HUES48 (cell line): ENCODE results near the gene MED23.
A peak's percentile ranks its signal among the peaks of the same experiment; 100 is the strongest.

ENCODE experiments used
- H3K27ac ChIP-seq: one replicate; pipeline ENCODE4 v1.7.0; 2013; ENCODE audit warnings: low read depth, low read length, inconsistent platforms
- H3K27me3 ChIP-seq: 2 replicates; pipeline ENCODE4 v1.6.1; 2013; ENCODE audit warnings: mild to moderate bottlenecking, low read length; ENCODE audit not compliant: control insufficient read depth, insufficient read depth
- H3K36me3 ChIP-seq: 2 replicates; pipeline ENCODE4 v1.6.1; 2013; ENCODE audit warnings: low read length; ENCODE audit not compliant: control insufficient read depth, insufficient read depth
- H3K4me1 ChIP-seq: 2 replicates; pipeline ENCODE4 v1.6.1; 2013; ENCODE audit warnings: mild to moderate bottlenecking, low read length; ENCODE audit not compliant: control insufficient read depth, insufficient read depth
- H3K4me3 ChIP-seq: 2 replicates; pipeline ENCODE4 v1.5.1; 2013; ENCODE audit warnings: mild to moderate bottlenecking, low read depth, low read length
- H3K9ac ChIP-seq: 2 replicates; pipeline ENCODE4 v1.6.1; 2013; ENCODE audit warnings: mild to moderate bottlenecking, low read depth, low read length, moderate library complexity
- H3K9me3 ChIP-seq: 2 replicates; pipeline ENCODE4 v1.6.1; 2013; ENCODE audit warnings: low read length; ENCODE audit not compliant: control insufficient read depth, insufficient read depth

MED23 gene

DNA sequence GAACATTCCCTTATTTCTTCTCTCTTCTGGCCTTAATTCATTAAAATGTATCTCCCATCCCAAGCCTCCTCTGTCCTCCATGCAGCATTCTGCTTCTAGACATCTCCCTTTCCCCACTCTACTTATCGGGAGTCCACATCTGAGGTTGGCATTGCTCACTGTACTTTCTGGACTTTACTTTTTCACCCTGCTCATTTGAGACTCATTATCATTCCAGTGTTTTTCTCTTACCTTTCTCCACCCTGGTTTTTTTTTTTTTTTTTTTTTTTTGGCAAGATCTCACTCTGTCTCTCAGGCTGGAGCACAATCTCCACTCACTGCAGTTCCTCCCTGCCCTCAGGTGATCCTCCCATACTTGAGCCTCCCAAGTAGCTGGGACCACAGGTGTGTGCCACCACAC is 13.5 kb upstream of the MED23 start:
- Histone ChIP-seq H3K4me3 (no peak overlapping the region), H3K9me3 (no peaks in the 10 kb centered on the region), H3K4me1 (no peaks in the 10 kb centered on the region), H3K9ac (no peak overlapping the region), H3K36me3 (no peaks in the 10 kb centered on the region), H3K27ac (no peak overlapping the region), H3K27me3 (no peaks in the 10 kb centered on the region)

DNA sequence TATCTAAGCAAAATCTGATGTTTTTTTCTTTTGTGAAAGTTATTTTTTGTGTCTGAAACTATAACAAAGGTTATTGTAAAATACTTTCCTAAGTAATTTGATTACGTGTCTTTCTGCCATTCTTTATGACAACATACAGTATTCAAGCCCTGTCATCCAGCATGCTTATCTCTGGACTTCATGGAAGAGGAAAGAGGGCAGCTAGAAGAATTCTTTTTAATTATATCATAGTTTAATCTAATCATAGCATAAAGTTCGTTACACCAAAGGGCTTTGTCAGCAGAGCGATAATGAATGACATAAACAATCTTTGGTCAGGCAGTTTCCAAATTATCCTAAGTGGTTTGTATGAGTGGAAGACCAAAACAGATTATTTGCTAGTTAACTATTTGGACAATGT is 12.5 kb upstream of the MED23 start:
- Histone ChIP-seq H3K27ac (no peak overlapping the region), H3K4me3 (no peak overlapping the region), H3K9me3 (no peaks in the 10 kb centered on the region), H3K9ac (no peak overlapping the region), H3K36me3 (no peaks in the 10 kb centered on the region), H3K27me3 (no peaks in the 10 kb centered on the region), H3K4me1 (no peaks in the 10 kb centered on the region)

DNA sequence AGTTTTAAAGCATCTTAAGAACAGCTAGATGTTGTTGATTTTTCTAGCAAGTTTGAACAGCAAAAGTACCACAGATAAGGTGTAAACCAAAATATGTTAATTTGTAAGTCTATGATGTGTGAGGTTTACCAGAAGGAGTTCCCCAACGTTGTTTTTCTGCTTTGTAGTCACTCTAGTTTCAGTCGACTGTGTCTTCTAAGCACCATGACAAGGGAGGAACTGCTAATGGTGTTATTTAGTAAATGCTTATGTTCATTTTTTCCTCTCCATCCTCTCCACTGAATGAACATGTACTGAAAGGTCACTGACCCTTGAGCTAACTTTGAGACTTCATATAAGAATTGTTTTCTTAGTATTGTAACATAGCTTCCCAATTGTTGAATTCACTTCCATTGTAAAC is 12.1 kb upstream of the MED23 start:
- H3K9me3 ChIP-seq: no peaks in the 10 kb centered on the region
- H3K36me3 ChIP-seq: no peaks in the 10 kb centered on the region
- no peaks in the 10 kb centered on the region for H3K4me1 ChIP-seq
- H3K27me3 ChIP-seq: no peaks in the 10 kb centered on the region
- H3K4me3 ChIP-seq: no peak overlapping the region
- no peak overlapping the region for H3K9ac ChIP-seq
- no peak overlapping the region for H3K27ac ChIP-seq

- H3K9ac ChIP-seq: no peak overlapping the region
- H3K9me3 ChIP-seq: no peaks in the 10 kb centered on the region
- H3K4me1 ChIP-seq: no peaks in the 10 kb centered on the region
- H3K36me3 ChIP-seq: no peaks in the 10 kb centered on the region
- H3K27ac ChIP-seq: no peak overlapping the region
- no peak overlapping the region for H3K4me3 ChIP-seq
- H3K27me3 ChIP-seq: no peaks in the 10 kb centered on the region
These were observed 10.0 kb upstream of the MED23 start for GRCh38 chr6:131638013-131638412.

GRCh38 chr6:131636880-131637792 is 9.1 kb upstream of the MED23 start, which contains the start of gene ENPP3:
TSS of gene ENPP3 (plus strand) at chr6:131637302. CDS start at chr6:131637385, 83 bp downstream.
- no peaks in the 10 kb centered on the region for H3K27me3 ChIP-seq
- no peaks in the 10 kb centered on the region for H3K4me1 ChIP-seq
- H3K4me3 ChIP-seq: no peak within 1 kb of the TSS
- H3K36me3 ChIP-seq: no peaks in the 10 kb centered on the region
- no peak within 1 kb of the TSS for H3K9ac ChIP-seq
- H3K27ac ChIP-seq: no peak within 1 kb of the TSS
- no peaks in the 10 kb centered on the region for H3K9me3 ChIP-seq

- Histone ChIP-seq H3K9me3 (no peaks in the 10 kb centered on the region), H3K9ac (no peak overlapping the region), H3K27ac (no peak overlapping the region), H3K4me3 (no peak overlapping the region), H3K36me3 (no peaks in the 10 kb centered on the region), H3K4me1 (no peaks in the 10 kb centered on the region), H3K27me3 (no peaks in the 10 kb centered on the region)
These were observed 7.6 kb upstream of the MED23 start for GRCh38 chr6:131635384-131636340.

DNA sequence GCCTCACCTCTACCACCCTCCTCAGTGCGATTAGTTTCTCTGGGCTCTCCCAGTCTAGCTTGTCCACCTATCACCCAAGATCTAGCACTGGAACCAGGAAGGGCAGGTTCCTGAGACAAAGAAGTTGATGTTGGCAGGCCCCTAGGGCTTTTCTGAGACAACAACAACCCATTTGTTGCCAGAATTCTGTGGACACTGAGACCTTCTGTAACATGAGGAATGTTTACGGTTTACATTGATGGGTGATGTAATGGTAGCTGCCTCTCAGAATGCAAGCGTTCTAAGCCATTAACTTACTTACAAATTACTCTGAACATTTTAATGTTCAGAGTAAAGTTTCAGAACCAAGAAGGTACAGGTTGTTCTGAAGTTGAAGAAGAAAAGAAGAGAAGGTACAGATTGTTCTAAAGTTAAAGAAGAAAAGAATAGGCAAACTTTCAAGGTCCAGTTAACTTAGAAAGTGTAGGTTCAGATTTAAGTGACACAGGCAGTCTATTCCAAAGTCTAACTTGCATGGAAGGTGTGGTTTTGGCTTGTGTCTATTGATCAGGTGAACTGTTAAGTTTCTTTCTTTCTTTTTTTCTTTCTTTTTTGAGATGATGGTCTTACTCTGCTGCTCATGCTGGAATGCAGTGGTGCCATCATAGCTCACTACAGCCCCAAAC is 3.7 kb upstream of the MED23 start:
- no peaks in the 10 kb centered on the region for H3K27me3 ChIP-seq
- no peak overlapping the region for H3K9ac ChIP-seq
- H3K9me3 ChIP-seq: no peaks in the 10 kb centered on the region
- no peak overlapping the region for H3K27ac ChIP-seq
- H3K4me3 ChIP-seq: no peak overlapping the region
- peaks cover 7% of the 10 kb centered on the region for H3K4me1 ChIP-seq
- no peaks in the 10 kb centered on the region for H3K36me3 ChIP-seq

GRCh38 chr6:131629651-131630050 is 1.6 kb upstream of the MED23 start:
- Histone ChIP-seq H3K27me3 (no peaks in the 10 kb centered on the region), H3K4me3 (no peak overlapping the region), H3K9me3 (no peaks in the 10 kb centered on the region), H3K27ac (no peak overlapping the region), H3K4me1 (peaks cover 7% of the 10 kb centered on the region), H3K36me3 (peaks cover 7% of the 10 kb centered on the region), H3K9ac (no peak overlapping the region)

- no peaks in the 10 kb centered on the region for H3K27me3 ChIP-seq
- no peak overlapping the region for H3K27ac ChIP-seq
- H3K4me3 ChIP-seq: peak overlapping the region; percentile 15; the same call in 1 of the 2 replicates
- H3K9ac ChIP-seq: no peak overlapping the region
- no peaks in the 10 kb centered on the region for H3K9me3 ChIP-seq
- peaks cover 7% of the 10 kb centered on the region for H3K4me1 ChIP-seq
- H3K36me3 ChIP-seq: peaks cover 17% of the 10 kb centered on the region
These were observed 684 bp upstream of the MED23 start for GRCh38 chr6:131628726-131629125.

DNA sequence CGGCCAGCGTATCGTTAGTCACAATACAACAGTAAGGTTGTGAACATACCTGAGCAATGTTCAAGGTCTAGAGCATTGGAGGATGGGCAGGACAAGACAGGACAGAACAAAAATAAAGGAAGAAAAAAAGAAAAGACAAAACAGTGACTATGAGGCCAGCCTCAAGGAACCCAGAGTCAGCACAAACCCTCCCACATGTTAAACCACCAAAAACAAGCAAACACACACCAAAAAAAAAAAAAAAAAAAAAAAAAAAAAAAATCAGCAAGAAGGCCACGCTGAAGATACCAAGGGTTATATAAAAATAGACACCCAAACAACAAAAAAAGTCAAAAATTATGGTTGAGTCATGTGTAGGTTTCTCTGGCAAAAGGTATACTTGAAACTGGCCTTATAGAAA is 12.8 kb downstream of the MED23 start:
- H3K9ac ChIP-seq: no peak overlapping the region
- H3K27ac ChIP-seq: no peak overlapping the region
- H3K36me3 ChIP-seq: peaks cover 89% of the 10 kb centered on the region
- no peaks in the 10 kb centered on the region for H3K9me3 ChIP-seq
- H3K27me3 ChIP-seq: no peaks in the 10 kb centered on the region
- no peak overlapping the region for H3K4me3 ChIP-seq
- no peaks in the 10 kb centered on the region; the same call in 1 of the 2 replicates for H3K4me1 ChIP-seq
